ENCODE measurements around the gene CISD1. TPM values are rescaled to one million over a fixed set of nuclear protein-coding genes. Genes with fewer than 3 reads are reported as not detected.

Gene CISD1
- polyA plus RNA-seq, 1 donor from 2014 or later, result 86.3 TPM

- no peak overlapping the region for H2AFZ ChIP-seq (ENCODE audit: low read depth, low read length)
- no peak overlapping the region for H3K4me2 ChIP-seq (ENCODE audit: low read length)
- H3K27ac ChIP-seq (ENCODE audit: low read length), result no peak overlapping the region
- H3K9me3 ChIP-seq (ENCODE audit: low read length), result no peaks in the 10 kb centered on the region
- no peaks in the 10 kb centered on the region for H3K9me2 ChIP-seq (ENCODE audit: insufficient read depth, low read length)
- no peak overlapping the region for H3K9ac ChIP-seq (ENCODE audit: low read length)
- H3K4me3 ChIP-seq (ENCODE audit: low read length), result no peak overlapping the region
- H3K36me3 ChIP-seq (ENCODE audit: insufficient read depth, low read length), result no peaks in the 10 kb centered on the region
- no peaks in the 10 kb centered on the region for H3F3A ChIP-seq (ENCODE audit: insufficient read depth, low read length, poor library complexity, severe bottlenecking)
- peak; percentile 91 for TF ChIP-seq SMC3 (conservative IDR thresholded peaks at IDR 0.05; ENCODE audit: poor library complexity)
- no peak for TF ChIP-seq EP300 (conservative IDR thresholded peaks at IDR 0.05; ENCODE audit: poor library complexity, severe bottlenecking)
- TF ChIP-seq CTCF (IDR thresholded peaks at IDR 0.05; ENCODE audit: poor library complexity, severe bottlenecking), result peak; percentile 89
- TF ChIP-seq TAF1 (IDR thresholded peaks at IDR 0.05; ENCODE audit: low read depth), result no peak
- TF ChIP-seq RAD21 (conservative IDR thresholded peaks at IDR 0.05), result peak; percentile 85
- no peaks in the 10 kb centered on the region for H4K20me1 ChIP-seq (ENCODE audit: insufficient read depth)
- no peaks in the 10 kb centered on the region for H3K27me3 ChIP-seq (ENCODE audit: insufficient read depth, low read depth, low read length)
- H3K79me2 ChIP-seq (replicated peaks; ENCODE audit: insufficient read depth, low read length), result no peaks in the 10 kb centered on the region
Observed at GRCh38 chr10:58291538-58292174, 22.7 kb downstream of the CISD1 start.

DNA sequence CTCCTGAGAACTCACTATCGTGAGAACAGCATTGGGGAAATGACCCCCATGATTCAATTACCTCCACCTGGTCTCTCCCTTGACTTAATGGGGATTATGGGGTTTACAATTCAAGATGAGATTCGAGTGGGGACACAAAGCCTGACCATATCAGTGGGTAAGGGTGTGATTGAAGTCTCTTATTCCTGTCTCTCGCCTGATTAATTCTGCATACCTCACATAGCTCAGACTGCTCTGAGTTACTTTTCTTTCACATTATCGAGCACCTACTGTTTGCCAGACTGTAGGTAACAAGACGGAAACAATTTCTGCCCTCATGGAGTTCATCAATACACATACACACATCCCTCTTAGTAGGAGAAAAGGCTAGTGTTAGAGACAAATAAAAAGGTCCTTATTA lies 25.0 kb downstream of the CISD1 start:
- Histone ChIP-seq H3F3A (ENCODE audit: insufficient read depth, low read length, poor library complexity, severe bottlenecking) (no peaks in the 10 kb centered on the region), H3K9me3 (ENCODE audit: low read length) (no peaks in the 10 kb centered on the region)

More for the DNA sequence above, 25.0 kb downstream of the CISD1 start:
- H4K20me1 ChIP-seq (ENCODE audit: insufficient read depth), result no peaks in the 10 kb centered on the region
- no peaks in the 10 kb centered on the region for H3K79me2 ChIP-seq (replicated peaks; ENCODE audit: insufficient read depth, low read length)
- TF ChIP-seq MXI1 (conservative IDR thresholded peaks at IDR 0.05; ENCODE audit: poor library complexity, severe bottlenecking), result no peak
- no peak for TF ChIP-seq CTCF (IDR thresholded peaks at IDR 0.05; ENCODE audit: poor library complexity, severe bottlenecking)
- TF ChIP-seq TAF1 (IDR thresholded peaks at IDR 0.05; ENCODE audit: low read depth), result no peak
- TF ChIP-seq EP300 (conservative IDR thresholded peaks at IDR 0.05; ENCODE audit: poor library complexity, severe bottlenecking), result no peak
- no peak for TF ChIP-seq REST (IDR thresholded peaks at IDR 0.05; ENCODE audit: borderline replicate concordance)
- TF ChIP-seq EZH2 (IDR thresholded peaks at IDR 0.05; ENCODE audit: borderline replicate concordance, insufficient read depth, low read length, poor library complexity, severe bottlenecking), result no peak
- TF ChIP-seq RAD21 (conservative IDR thresholded peaks at IDR 0.05), result no peak
- TF ChIP-seq POLR2AphosphoS5 (IDR thresholded peaks at IDR 0.05), result no peak
- TF ChIP-seq SMC3 (conservative IDR thresholded peaks at IDR 0.05; ENCODE audit: poor library complexity), result no peak
- H3K4me2 ChIP-seq (ENCODE audit: low read length), result no peak overlapping the region
- H3K36me3 ChIP-seq (ENCODE audit: insufficient read depth, low read length), result no peaks in the 10 kb centered on the region
- no peak overlapping the region for H3K4me3 ChIP-seq (ENCODE audit: low read length)
- H3K9ac ChIP-seq (ENCODE audit: low read length), result no peak overlapping the region
- H3K27me3 ChIP-seq (ENCODE audit: insufficient read depth, low read depth, low read length), result no peaks in the 10 kb centered on the region
- no peak overlapping the region for H3K27ac ChIP-seq (ENCODE audit: low read length)
- H3K9me2 ChIP-seq (ENCODE audit: insufficient read depth, low read length), result no peaks in the 10 kb centered on the region
- no peak overlapping the region for H2AFZ ChIP-seq (ENCODE audit: low read depth, low read length)

All from neural cell (in vitro differentiated cells).